UCSD-AML1 (cell line): ENCODE results near the gene COX10.

Source experiments
- DNase-seq: peaks from one replicate; lab custom pipeline; 2025; ENCODE audit not compliant: unreplicated experiment; lab: John Stamatoyannopoulos, UW

Gene COX10

DNA sequence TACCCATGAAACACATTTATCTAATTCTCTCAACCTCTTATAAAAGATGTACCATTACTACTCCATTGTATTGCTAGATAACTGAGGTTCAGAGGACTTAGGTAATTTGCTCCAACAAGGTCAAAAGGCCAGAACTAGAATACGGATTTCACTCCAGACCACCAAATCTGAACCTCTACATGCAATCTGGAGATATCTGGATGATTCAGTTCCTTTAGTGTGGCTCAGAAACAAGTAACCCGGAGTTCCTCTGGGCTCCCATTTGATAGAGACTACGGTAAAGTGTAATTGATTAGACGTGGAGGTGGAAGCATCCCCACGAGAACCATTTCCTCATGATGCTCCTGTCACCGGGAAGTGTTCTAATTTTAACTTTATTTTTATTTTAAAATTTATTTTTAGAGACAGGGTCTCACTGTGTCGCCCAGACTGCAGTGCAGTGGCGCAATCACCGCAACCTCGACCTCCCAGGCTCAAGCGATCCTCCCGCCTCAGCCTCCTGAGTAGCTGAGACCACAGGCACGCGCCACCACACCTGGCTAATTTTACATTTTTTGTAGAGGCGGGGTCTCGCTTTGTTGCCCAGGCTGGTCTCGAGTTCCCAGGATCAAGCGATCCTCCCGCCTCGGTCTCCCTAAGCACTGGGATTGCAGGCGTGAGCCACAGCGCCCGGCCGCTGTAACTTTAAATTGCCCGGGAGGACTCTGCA is 608 bp upstream of the COX10 start:
- no peak for DNase-seq

DNA sequence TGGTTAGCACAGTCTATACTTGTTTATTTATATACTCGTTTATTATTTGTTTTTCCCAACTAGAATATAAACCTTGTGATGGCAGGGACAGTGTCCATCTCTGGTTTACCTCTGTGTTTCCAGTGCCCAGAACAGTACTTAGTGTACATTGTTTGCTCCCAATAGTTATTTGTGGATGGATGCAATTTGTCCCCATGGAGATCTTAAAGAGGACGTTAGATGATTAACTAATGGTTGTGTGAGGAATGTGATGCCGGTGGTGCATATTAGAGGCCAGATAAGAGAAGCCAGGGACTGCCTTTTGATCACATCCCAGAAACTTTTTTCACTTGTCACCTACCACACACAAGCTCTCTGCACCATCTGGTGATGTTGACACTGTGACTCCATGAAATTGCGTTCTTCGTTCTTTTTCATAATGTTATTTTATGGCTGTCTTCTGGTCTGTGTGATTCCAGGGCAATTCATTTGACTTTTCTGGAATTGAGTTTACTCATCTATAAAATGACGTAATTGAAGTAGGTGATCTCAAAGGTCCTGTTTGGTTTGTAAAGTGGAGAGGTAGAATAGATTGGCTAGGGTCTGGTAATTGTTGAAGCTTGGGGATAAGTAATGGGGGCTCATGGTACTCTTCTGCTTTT is 1.2 kb downstream of the COX10 start:
- DNase-seq: no peak

DNA sequence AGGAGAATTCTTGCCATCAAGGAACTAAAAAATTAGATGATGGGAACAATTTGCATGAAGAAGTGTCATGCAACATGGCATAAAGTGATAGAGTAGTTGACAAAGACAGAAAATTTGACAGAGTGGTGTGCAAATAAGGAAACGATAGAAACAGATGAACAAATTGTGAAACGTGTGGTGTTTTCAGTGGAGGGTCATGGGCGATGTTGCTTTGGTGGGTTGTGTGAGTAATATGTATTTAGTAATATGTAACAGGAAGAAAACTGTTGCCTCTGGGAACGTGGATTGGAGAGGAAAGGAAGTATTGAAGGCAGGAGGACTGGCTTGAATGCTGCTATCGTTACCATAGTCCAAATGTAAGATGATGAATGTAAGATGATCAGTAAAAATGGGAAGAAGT is 3.6 kb downstream of the COX10 start:
- no peak for DNase-seq

DNA sequence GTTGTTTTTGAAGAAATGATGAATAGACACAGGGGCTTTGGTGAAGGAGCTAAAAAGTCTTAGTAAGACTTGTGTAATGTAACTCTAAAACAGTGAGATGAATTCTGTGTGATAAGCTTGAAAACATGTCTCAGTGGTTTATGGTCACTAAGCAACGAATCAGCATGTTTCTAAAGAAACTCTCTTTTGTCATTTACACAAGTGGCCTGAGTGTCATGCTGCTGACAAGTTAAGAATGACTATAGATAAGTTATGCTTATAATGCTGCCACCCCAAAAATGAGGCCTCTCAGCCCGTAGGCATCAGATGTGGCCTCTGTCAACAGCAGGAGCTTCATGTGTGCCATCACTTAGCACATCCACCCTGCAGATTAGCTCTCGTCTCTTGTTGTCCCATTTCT is 8.7 kb downstream of the COX10 start:
- no peak for DNase-seq

DNA sequence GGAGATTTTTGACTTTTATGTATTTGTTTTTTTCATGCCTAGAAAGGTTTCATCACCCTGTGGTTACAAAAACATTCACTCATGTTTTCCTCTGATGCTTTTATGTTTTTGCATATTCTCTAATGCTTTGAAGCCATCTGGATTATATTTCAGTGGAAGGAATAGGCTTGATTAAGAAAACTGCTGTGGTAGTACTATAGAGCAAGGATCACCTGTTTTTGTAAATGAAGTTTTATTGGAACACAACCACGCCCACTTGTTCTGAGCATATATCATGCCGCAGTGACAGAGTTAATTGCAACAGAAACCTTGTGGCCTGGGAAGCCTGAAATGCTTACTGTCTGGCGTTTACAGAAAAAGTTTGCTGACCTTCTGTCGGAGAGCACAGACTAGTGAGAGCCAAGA is 11.5 kb downstream of the COX10 start:
- no peak for DNase-seq

DNA sequence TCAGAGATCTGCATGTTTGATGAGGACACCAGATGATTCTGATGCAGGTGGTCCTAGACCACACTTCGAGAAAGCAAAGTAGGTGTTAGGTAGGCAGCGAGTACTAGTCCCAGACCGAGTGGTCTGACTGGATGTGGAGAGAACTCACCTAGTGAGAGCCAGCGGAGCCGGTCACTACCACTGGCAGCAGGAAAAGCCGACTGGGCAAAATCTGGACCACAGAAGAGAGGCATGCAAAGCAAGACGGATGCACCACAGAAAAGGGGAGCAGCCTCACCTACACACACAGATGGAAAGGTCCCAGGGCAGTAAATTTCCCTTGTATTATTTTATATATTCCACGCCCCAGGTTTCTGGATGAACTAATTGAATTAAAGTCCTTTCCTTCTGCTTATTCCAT is 13.5 kb downstream of the COX10 start:
- no peak for DNase-seq

DNA sequence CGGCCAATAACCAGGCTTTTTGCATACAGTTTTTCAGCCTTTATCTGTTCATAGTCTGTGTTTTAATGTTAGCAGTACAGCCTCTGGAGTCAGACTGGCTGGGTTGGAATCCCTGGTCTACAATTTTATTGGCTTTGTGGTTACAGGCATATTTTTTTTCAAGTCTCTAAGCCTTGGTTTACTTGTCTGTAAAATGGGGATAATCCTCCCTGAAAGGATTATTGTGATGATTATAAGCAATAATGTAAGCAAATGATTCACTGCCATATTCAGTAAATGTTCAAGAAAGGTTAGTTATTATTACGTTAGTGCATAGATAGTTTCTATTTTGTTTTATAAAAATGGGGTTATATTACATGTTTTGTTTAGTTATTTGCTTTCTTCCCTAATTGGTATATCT is 15.7 kb downstream of the COX10 start:
- DNase-seq: no peak

DNA sequence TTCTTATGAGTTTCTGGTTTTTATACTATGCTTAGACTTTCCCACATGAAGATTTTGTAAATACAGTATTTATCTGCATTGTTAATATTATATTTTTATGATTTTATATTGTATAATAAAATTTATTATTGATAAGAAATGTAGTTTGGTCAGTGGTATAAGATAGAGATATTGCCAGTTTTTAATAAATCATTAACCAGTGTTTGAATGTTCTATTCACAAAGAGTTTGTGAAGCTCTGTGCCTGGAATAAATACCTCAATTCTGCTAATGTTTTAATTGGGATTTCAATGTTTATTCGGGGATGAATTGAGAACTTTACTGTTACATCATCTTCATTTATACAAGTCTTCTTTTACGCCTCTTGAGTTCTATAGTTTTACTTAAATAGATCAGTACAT is 16.9 kb downstream of the COX10 start:
- no peak for DNase-seq

DNA sequence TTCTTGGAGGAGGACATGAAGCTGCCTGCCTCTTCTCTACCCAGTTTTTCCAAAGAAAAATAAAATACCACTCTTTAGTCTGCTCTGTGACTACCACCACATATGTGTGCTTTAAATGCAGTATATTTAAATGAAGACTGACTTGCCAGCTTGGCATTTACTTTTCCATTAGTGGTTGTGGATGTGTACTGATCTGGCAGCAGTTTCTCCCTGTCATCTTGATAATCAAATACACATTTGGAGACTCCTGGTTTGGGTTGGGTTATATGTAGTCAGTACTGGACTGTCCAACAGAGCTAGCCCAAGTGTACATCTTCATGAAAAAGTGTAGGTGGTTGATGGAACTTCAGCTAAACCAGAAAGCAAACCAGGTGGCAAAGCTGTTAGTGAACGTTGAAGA is 19.9 kb downstream of the COX10 start:
- DNase-seq: no peak

DNA sequence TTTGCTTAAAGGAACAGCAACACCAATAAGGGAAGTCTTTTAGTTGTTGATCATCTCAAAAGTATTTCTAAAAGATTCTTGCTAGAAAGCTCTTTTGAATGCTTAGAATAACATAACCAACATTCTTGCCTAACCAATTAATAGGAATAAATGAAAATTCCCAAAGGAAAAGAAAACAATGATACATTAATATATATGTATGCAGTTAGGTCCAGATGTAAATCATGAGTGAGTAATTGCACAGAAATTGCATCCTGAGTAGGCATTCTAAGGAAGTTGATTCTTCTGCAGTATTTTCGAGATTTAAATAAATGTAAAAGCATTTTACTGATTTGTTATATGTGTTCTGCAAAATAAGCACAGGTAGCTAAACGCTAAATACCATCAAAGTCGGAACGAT is 22.1 kb downstream of the COX10 start:
- no peak for DNase-seq

DNA sequence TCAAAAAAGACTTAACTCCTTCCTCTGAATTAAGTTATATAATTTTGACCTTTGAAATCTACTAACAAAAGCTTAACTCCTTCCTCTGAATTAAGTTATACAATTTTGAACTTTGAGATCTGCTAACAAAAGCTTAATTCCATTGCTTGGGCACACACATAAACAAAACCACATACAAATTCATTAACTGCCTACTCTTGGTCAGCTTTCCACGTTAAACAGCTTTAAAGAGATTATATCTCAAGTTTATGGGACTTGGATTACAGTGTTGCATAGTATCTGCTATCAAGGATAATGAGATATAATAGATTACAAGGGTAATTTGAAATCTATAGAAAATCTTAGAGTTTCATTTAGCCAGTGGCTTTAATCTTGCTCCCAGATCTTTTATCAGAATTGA is 23.5 kb downstream of the COX10 start:
- no peak for DNase-seq

DNA sequence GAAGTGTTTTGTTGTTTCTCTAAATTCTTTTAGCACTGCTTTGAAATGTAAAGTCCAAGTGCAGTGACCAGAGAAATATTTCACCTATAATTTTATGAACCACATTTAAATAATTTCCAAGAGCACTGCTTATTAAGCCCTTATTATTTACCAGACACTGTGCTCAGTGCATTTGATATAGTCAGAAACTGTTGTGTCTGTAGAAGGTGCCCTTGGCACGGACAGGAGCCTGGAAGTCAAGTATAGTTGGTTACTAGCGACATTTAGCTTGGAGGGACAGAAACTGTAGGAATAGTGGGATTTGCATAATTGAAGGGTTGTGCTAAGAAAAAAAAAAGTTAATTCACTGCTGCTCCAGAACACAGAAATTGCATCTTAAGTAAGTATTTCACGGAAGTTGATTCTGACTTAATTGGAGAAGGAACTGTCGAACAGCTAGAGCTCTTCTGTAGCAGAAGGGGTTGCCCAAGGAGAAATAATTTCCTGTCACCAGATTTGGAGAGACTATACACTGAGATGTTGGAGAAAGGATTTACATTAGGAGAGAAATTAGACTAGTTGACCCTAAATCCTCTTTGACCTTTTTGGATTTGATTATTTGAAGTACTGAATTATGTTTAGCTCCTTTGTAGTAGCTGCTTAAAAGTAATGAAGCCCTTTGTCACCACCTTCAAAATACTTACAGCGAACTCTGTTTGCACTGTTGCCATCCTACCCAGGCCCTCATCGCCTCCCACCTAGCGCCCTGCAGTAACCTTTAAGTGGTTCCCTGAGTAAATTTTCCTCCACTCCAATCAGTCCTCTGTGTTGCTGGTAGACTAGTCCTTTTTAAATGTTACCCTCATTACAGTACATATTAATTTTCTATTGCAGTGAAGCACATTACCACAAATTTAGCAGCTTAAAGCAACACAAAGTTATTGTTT is 25.6 kb downstream of the COX10 start:
- no peak for DNase-seq

DNA sequence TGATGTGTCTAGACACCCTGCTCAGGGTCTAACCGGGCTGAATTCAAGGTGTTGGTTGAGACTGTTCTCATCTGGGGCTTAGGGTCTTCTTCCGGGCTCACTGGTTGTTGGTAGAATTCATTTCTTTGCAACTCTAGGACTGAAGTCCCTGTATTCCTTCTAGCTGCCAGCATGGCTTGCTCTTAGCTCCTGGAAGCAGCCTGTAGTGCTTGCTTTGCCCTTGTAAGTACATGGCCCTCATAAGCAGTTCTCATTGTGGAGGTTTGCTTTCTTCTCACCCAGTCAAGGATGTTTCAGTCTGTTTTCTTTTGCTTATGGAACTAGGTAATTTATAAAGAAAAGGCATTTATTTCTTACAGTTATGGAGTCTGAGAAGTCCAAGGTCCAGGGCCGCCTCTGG is 26.3 kb downstream of the COX10 start:
- no peak for DNase-seq

DNA sequence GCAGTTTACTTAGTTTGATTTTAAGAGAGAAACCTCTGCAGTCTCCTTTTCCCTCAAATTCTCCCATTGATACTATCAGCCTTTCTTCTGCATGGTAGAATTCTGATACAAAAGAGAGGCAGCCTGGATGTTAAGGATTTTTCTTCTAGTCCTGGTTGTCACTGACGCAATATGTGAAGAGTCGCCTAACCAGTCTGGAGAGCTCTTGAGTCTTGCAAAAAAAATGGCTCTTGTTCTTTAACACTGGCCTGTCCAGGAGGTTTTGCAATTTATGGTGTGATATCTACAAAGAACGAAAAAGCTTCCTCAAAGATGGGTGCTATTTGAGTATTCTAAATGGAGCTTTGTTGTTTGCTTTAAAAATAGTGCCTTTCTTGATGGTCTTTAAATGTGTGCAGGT is 28.9 kb downstream of the COX10 start:
- no peak for DNase-seq

DNA sequence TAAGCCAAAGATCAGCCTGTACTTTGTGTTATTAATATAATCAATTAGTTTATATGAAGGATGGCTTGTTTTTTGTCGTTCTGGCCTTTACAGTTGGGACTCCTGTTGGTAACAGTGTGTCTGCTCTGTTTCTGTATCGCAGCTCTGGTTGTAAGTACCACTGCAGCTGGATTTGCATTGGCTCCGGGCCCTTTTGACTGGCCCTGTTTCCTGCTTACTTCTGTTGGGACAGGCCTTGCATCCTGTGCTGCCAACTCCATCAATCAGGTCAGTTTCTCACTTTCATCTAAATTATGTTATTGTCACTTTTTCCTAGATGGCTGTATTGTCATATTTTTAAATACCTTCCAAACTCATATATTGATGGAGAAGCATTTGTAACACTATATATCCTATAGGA is 32.7 kb downstream of the COX10 start:
- DNase-seq: no peak

DNA sequence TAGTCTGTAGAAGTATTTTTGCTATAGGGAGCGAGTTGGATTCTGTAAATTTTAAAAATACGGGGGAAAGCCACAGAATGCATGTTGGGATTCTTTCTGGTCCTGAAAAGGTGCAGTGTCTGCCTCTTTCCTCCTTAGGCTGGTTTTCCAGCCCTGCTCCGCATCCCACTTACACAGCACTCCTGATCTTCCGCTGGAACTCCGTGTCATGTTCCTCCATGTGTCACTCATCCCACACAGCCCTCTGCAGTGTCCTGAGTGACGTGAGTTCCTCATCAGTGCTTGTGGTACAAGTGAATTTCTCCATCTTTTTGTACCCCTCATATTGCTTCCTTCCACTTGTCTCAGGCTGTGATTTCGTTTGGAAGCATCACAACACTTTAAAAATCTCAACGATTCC is 34.5 kb downstream of the COX10 start:
- DNase-seq: no peak

DNA sequence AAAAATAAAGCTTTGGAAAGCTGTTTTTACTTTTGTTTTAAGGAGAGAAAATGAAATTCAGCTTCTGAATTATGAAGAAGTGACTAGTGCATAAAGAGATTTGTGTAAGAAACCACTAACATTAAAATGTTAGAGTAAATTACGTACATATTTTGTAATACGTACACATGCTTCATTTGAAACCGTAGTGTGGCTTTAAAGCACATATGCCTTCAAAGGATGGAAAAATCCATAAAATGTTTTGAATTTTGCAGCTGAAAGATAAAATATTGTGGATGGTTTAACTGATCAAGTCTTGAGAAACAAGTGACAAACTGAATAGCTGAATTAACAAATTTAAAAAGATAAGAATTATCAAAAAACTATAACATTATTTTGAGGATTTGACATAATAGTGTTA is 35.4 kb downstream of the COX10 start:
- no peak for DNase-seq

DNA sequence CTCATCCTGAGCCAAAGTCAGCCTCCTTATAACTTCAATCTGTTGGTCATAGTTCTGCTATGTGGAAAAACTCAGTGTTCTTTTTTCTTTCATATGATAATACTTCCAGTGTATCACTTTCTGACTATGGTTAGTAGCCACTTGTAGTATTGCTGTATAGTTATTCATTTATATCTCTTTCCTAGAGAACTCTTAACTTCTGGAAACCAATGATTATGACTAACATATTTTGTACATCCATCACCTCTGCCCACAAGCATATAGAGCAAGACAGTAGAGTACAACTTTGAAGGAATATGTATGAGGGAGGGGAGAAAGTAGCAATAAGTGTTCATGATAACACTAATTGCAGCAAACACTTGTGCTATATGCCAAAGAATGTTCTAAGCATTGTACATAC is 38.6 kb downstream of the COX10 start:
- DNase-seq: no peak

DNA sequence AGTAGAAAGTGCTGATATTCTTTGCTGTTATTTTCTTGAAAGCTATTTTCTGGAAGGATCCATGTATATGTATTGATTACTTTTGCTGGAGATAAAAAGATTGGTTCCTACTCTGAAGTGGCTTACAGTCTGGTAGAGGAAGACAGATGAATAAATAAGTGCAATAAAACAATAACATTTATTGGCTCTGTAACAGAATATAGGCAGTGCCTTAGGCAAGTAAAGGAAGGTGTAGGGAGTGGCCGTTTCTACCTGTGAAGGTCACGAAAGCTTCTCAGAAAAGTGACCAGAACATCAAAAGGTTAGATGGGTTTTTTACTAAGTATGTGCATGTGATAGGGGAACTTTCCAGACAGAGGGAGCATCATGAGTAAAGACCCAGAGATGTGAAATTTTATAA is 43.1 kb downstream of the COX10 start:
- no peak for DNase-seq

DNA sequence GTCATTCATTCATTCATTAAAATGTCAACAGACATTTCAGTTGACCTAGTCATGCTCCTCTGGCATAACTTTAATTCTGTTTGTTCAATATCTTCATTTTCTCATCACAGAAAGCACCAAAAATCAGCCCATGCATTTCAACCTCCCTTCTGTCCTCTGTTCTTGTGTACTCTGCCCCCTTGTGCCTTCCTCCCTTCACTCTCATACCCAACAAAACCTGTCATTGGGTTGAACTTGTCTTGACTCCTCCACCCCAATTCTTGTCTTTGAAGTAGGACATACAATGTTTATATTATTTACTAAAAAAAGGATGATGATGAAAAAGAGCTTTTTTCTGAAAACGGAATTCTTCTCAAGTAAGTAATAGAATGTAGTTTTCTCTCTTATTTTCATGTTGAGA is 43.8 kb downstream of the COX10 start:
- no peak for DNase-seq

DNA sequence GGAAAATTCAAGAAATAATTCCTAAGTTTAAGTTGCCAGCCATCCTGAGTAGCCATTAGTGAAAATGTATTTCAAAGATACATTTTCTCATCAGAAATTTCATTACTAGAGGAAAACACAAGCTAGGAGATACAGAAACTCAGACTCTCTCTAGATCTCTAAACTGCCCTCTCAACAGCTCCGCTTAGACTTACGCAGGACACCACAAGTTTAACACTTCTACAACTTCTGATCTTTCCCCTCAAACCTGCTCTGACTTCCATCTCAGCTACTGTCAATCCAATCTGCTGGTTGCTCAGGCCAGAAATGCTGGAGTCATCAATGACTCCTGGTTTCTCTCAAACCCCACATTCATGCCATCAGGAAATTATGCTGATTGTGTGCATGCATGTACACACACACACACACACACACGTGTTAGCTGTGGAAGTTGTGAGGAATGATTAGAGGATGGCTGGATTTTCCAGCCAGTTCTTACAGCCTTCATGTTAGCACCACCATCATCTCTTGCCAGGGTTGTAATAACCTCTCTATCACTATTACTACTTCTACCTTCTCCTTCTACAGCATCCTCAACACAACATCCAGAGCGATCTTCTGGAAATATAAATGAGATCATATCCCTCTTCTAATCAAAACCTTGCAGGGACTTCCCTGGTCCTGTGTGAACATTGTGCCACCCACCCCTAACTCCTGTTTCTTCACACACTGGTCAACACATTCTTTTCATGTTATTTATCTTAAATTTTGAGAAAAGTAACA is 47.1 kb downstream of the COX10 start:
- no peak for DNase-seq
